KOPT-K1 (cell line): ENCODE measurements around the gene TPSD1.
"Not testable (repeated sequence)": the region's sequence is repeated elsewhere in the genome, so short reads cannot be mapped to it uniquely, and the experiment has no call there.

ENCODE experiments used
- H3K27ac ChIP-seq: fragments of 200-600 bp; sonication (generic); 2 replicates; pipeline ENCODE4 v1.5.1; 2016; ENCODE audit warnings: antibody characterized with exemption, mild to moderate bottlenecking, low read depth, low read length; ENCODE audit not compliant: poor library complexity, severe bottlenecking
- H3K36me3 ChIP-seq: fragments of 200-600 bp; sonication (generic); 2 replicates; pipeline ENCODE4 v1.5.1; 2017; ENCODE audit warnings: antibody characterized with exemption, mild to moderate bottlenecking, low read length, moderate library complexity; ENCODE audit not compliant: insufficient read depth
- H3K9me3 ChIP-seq: fragments of 200-600 bp; sonication (generic); 2 replicates; pipeline ENCODE4 v1.5.1; 2017; ENCODE audit warnings: antibody characterized with exemption, low read length, mild to moderate bottlenecking; ENCODE audit not compliant: insufficient read depth, poor library complexity, severe bottlenecking

The TPSD1 gene

GRCh38 chr16:1288813-1289476 lies 33.1 kb downstream of the TPSD1 start:
- H3K9me3 ChIP-seq: no peaks in the 10 kb centered on the region
- no peak overlapping the region for H3K27ac ChIP-seq
- no peaks in the 10 kb centered on the region for H3K36me3 ChIP-seq

DNA sequence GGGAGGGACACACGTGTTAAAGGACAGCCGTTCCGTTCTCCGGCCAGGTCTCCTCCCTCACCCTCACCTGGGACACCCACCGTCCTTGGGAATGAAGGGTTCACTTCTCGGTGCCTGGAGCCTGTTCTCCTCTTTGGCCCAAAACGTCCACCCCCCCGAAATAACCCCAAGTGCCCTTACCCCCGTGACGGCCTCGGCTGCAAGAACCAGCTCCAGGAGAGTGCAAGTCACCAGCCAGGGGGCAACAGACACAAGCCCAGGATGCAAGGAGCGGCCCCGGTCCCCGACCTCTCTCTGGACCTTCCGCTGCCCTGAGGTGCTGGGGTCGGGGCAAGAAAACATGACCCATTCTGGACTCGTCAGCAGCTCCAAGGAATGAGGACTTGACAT lies 33.6 kb downstream of the TPSD1 start:
- Histone ChIP-seq H3K36me3 (no peaks in the 10 kb centered on the region), H3K27ac (no peak overlapping the region), H3K9me3 (no peaks in the 10 kb centered on the region)

DNA sequence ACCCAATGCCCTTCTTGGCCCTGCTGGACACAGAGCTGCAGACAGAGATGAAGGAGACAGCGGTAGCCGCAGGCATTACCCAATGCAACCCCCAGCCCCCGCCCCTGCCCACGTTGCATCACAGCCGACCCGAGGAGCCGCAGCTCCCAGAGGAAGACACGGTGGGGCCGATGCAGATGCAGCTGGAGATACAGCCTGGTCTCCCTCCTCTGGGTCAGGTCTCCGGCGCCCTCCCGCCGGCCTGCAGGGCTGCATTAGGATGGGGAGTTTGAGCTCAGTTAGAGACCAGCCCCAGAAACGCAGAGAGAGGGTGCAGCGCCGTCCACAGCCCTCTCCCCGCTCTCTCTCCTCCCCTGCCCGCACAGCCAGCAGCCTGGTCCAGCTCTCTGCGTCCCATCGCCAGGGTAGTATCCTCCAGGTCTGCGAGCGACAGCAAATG lies 34.2 kb downstream of the TPSD1 start:
- Histone ChIP-seq H3K36me3 (no peaks in the 10 kb centered on the region), H3K9me3 (no peaks in the 10 kb centered on the region), H3K27ac (no peak overlapping the region)

DNA sequence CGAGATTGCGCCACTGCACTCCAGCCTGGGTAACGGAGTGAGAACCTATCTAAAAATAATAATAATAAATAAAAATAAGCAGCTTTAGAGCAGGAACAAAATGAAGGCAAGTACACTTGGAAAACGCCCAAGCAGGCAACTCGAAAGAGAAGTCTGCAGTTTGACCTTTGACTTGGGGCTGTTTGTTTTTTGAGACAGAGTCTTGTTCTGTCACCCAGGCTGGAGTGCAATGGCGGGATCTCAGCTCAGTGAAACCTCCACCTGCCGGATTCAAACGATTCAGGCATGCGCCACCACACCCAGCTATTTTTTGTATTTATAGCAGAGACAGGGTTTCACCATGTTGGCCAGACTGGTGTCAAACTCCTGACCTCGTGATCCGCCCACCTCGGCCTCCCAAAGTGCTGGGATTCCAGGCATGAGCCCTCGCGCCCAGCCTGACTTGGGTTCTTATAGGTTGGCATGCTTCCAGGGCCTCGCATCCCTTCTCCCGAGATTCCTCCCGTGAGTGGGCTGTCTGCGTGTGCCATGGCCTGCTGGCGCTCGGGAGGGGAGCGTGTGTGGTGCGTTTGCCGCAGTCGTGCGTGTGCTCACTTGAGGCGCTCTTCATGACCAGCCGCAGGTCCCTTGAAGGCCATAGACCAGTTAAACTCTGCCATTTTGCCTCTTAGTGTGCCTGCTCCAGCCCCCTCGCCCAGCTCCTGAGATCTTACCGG lies 35.1 kb downstream of the TPSD1 start:
- Histone ChIP-seq H3K36me3 (no peaks in the 10 kb centered on the region), H3K9me3 (no peaks in the 10 kb centered on the region), H3K27ac (no peak overlapping the region)

DNA sequence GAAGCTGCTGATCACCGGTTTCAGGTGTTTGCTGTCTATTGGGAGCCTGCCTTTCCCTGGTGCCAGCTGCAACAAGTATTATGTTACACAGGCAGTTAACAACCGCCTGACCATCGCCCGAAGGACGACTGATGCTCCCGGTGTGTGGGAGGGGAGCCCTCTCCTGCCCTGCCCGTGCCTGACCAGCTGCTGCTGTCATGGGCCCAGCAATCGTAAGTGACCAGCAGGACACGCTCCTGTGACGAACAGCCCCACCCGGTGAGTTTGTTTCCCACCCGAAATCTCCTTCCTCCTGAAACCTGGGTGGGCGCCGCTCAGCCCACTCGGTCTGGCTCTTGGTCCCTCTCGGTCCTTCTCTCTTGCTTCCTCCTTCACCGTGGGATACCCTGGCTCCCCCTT lies 35.7 kb downstream of the TPSD1 start:
- Histone ChIP-seq H3K27ac (no peak overlapping the region), H3K36me3 (no peaks in the 10 kb centered on the region), H3K9me3 (no peaks in the 10 kb centered on the region)

- H3K36me3 ChIP-seq, H3K9me3 ChIP-seq, H3K27ac ChIP-seq: not testable (repeated sequence)
These were observed 36.3 kb downstream of the TPSD1 start for GRCh38 chr16:1292208-1292607.

GRCh38 chr16:1292808-1293207 lies 36.9 kb downstream of the TPSD1 start:
- not testable (repeated sequence) for H3K9me3 ChIP-seq, H3K36me3 ChIP-seq, H3K27ac ChIP-seq

DNA sequence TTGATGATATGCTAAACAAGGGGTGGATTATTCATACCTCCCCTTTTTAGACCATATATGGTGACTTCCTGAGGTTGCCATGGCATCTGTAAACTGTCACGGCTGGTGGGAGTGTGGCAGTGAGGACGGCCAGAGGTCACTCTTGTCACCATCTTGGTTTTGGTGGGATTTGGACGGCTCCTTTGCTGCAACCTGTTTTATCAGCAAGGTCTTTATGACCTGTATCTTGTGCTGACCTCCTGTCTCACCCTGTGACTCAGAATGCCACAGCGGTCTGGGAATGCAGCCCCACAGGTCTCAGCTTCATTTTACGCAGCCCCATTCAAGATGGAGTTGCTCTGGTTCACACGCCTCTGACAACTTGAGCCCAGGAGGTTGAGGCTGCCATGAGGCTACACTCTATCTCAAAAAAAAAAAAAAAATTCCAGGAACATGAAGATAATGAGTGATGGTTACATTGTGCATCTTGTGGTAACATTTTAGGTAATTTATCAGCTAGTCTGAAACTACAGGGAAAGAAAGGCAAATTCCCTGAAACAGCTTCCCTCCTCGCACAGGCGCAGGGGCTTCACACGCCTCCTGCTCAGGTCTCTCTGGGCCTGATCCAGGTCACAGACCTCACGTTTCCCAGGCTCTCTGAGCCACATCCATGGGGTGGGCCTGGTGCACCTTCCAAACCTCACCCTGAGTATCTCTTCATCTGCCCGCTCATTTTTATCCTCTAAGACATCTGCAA lies 38.2 kb downstream of the TPSD1 start:
- Histone ChIP-seq H3K36me3 (no peaks in the 10 kb centered on the region), H3K27ac (no peak overlapping the region), H3K9me3 (no peaks in the 10 kb centered on the region)

DNA sequence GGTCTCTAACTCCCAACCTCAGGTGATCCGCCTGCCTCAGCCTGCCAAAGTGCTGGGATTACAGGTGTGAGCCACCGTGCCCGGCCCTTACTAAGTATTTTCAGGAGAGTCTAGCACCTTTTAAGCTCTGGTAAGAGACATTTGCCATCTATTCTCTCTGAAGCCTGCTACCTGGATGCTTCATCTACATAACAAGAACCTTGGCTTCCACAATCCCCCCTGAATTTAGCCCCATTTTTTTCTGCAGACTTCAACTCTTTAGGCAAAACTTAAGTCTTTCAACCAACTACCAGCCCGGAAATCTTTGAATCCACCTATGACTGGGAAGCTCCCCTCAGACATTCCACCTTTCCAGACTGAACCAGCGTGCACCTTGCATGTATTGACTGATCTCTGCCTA lies 39.6 kb downstream of the TPSD1 start:
- H3K27ac ChIP-seq: no peak overlapping the region
- no peaks in the 10 kb centered on the region for H3K36me3 ChIP-seq

GRCh38 chr16:1296688-1297017 lies 40.8 kb downstream of the TPSD1 start:
- H3K27ac ChIP-seq, H3K9me3 ChIP-seq, H3K36me3 ChIP-seq: not testable (repeated sequence)

More for the DNA sequence above, 39.6 kb downstream of the TPSD1 start:
- no peaks in the 10 kb centered on the region for H3K9me3 ChIP-seq

DNA sequence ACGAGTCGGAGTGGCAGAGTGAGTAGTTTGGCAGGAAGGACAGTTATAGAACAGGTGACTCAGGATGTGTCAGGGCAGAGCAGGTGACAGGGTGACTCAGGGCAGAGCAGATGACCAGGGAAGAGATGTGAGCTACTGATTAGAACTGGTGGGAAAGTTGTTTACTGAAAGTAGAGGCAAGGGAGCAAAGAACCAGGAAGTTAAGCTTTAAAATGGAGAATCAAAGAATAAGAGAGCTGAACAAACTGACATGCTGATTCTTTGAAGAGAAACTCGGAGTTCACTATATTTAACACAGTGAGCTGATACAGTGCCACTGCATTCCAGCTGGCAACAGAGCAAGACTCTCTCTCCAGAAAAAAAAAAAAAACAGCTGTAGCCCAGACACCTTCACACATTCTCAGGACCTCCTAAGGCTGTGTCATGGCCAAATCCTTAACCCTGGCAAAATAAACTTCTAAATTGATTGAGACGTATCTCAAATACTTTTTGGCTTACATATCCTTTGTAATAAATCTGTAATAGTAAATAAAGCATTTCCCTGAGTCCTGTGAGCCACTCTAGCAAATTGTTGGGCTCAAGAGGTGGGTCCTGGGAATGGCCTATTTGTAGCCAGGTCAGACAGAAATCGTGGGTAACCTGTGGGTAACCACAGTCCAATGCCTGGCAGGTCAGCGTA lies 41.3 kb downstream of the TPSD1 start:
- H3K36me3 ChIP-seq: no peaks in the 10 kb centered on the region
- H3K27ac ChIP-seq: no peak overlapping the region
- H3K9me3 ChIP-seq: no peaks in the 10 kb centered on the region

- no peak overlapping the region for H3K27ac ChIP-seq
- no peaks in the 10 kb centered on the region for H3K9me3 ChIP-seq
- no peaks in the 10 kb centered on the region for H3K36me3 ChIP-seq
These were observed 42.5 kb downstream of the TPSD1 start for GRCh38 chr16:1298406-1298805.

DNA sequence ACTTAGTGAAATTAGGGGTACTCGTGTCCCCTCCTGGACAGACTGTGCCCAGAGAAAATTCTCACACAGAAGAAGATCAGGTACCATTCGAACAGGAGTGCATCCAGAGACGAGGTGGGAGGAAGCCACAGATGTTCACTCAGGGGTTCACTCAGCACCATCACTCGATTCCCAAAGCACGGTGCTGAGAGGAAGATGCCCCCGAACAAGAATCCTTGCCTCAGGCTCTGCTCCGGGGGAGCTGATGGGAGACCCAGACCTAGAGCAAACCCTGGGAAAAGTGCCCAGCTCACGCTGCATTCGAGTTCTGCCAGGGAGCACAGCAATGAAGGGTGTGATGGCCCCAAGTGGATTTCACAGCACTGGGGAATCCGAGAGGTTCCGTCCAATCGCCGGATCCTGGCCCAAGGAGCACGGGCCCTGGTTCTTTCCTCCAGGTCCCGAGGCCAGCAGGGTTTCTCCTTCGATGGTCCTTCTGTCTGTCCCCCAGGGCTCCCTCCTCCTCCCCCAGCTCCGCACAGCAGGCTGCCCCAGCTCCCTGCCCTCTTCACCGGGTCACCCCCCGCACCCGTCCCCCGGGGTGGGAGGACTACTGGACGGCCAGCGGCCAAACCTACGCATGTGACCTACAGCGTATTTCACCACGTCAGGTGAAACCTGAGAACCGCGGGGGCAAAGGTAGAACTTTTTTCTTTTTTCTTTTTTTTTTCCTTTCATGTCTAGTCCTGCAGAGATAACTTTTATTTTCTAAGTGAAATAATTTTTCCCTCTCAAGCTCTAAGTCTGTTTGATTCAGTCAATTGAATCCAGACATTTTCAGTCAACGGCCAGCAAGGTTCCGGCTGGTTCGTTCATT lies 43.4 kb downstream of the TPSD1 start:
- H3K9me3 ChIP-seq: no peaks in the 10 kb centered on the region
- H3K27ac ChIP-seq: no peak overlapping the region
- H3K36me3 ChIP-seq: no peaks in the 10 kb centered on the region

DNA sequence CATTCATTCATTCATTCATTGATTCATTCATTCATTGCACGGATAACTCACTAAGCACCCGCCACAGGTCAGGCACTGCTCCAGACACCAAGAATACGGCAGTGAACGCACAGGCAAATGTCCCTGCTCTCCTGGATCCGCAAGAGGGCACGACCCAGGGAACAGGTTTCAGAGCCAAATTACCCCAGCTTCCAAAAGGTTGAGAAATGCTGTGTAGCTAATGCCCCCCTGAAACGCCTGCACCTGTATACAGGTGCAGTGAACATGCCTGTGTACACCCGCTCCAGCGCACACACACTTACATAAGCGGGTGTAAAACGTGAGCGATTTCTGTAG lies 44.0 kb downstream of the TPSD1 start:
- H3K27ac ChIP-seq: no peak overlapping the region
- no peaks in the 10 kb centered on the region for H3K9me3 ChIP-seq
- no peaks in the 10 kb centered on the region for H3K36me3 ChIP-seq
